Measurements from ENCODE around the gene KLRC3. TPM values are rescaled to one million over a fixed set of nuclear protein-coding genes. Genes with fewer than 3 reads are reported as not detected.
"Not testable (repeated sequence)": the region's sequence is repeated elsewhere in the genome, so short reads cannot be mapped to it uniquely, and the experiment has no call there.

The KLRC3 gene
- total and polyA plus RNA-seq, 2 donors: 1.7 to 2.6 TPM

GRCh38 chr12:10446052-10446451 is 25.7 kb upstream of the KLRC3 start:
- H3K9me3 ChIP-seq (ENCODE audit: control insufficient read depth in 2 of 2, insufficient read depth in 1 of 2, low read length in 1 of 2); DNase-seq (ENCODE audit: low read depth in 6 of 9, low spot score in 9 of 9); H3K4me1 ChIP-seq (ENCODE audit: control insufficient read depth in 2 of 2, insufficient read depth in 2 of 2, low read length in 2 of 2); H3K27me3 ChIP-seq (ENCODE audit: control insufficient read depth in 2 of 2, insufficient read depth in 1 of 2, low read length in 1 of 2); H3K36me3 ChIP-seq (ENCODE audit: control insufficient read depth in 2 of 2, insufficient read depth in 2 of 2, low read length in 1 of 2); H3K4me3 ChIP-seq (ENCODE audit: low read length in 2 of 2); H3K27ac ChIP-seq (ENCODE audit: low read depth in 1 of 2, low read length in 1 of 2): not testable (repeated sequence)
- WGBS: 85% methylated on average over 5 of the region's 5 CpGs

DNA sequence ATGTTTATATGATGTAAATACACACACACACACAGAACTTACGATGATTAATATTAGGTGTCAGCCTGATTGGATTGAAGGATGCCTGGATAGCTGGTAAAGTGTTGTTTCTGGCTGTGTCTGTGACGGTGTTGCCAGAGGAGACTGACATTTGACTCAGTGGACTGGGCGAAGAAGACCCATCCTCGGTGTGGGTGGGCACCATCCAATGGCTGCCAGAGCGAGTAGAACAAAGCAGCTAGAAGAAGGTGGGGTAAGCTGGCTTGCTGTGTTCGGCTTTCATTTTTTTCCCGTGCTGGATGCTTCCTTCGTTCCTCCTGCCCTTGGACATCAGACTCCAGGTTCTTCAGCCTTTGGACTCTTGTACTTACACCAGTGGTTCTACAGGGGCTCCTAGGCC is 20.7 kb upstream of the KLRC3 start:
- not testable (repeated sequence) for H3K9me3 ChIP-seq (ENCODE audit: control insufficient read depth in 2 of 2, insufficient read depth in 1 of 2, low read length in 1 of 2); H3K27ac ChIP-seq (ENCODE audit: low read depth in 1 of 2, low read length in 1 of 2); H3K27me3 ChIP-seq (ENCODE audit: control insufficient read depth in 2 of 2, insufficient read depth in 1 of 2, low read length in 1 of 2)

DNA sequence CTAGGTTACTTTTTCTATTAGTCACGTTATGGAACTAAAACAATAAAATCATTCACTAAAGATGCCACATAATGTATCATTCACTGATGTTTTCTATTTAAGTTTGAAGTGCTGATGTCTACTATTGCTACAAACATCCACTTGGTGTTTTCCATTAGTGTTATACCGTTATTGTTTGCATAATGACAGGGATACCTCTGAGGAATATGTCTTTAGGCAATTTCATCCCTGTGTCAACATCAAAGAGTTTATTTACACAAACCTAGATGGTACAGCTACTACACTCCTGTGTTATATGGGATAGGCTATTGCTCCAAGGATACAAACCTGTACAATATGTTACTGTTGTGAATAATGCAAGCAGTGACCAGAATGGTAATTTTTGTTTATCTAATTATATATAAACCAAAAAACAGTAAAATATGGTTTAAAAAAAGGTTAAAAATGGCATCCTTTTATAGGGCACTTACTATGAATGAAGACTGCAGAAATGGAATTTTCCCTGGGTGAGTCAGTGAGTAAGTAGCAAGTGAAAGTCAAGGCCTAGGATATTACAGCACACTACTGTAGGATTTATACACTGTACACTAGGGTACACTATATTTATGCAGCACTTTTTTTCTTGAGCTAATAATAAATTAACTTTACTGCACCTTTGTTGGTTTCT is 19.3 kb upstream of the KLRC3 start:
- not testable (repeated sequence) for DNase-seq (ENCODE audit: low read depth in 6 of 9, low spot score in 9 of 9); H3K4me1 ChIP-seq (ENCODE audit: control insufficient read depth in 2 of 2, insufficient read depth in 2 of 2, low read length in 2 of 2); H3K27me3 ChIP-seq (ENCODE audit: control insufficient read depth in 2 of 2, insufficient read depth in 1 of 2, low read length in 1 of 2); H3K9me3 ChIP-seq (ENCODE audit: control insufficient read depth in 2 of 2, insufficient read depth in 1 of 2, low read length in 1 of 2); H3K4me3 ChIP-seq (ENCODE audit: low read length in 2 of 2); H3K27ac ChIP-seq (ENCODE audit: low read depth in 1 of 2, low read length in 1 of 2); H3K36me3 ChIP-seq (ENCODE audit: control insufficient read depth in 2 of 2, insufficient read depth in 2 of 2, low read length in 1 of 2)
- 98% methylated on average over 2 of the region's 2 CpGs for WGBS

More for the DNA sequence above, 20.7 kb upstream of the KLRC3 start:
- WGBS: 98% methylated on average over 8 of the region's 8 CpGs
- not testable (repeated sequence) for H3K4me1 ChIP-seq (ENCODE audit: control insufficient read depth in 2 of 2, insufficient read depth in 2 of 2, low read length in 2 of 2); H3K4me3 ChIP-seq (ENCODE audit: low read length in 2 of 2); DNase-seq (ENCODE audit: low read depth in 6 of 9, low spot score in 9 of 9); H3K36me3 ChIP-seq (ENCODE audit: control insufficient read depth in 2 of 2, insufficient read depth in 2 of 2, low read length in 1 of 2)

DNA sequence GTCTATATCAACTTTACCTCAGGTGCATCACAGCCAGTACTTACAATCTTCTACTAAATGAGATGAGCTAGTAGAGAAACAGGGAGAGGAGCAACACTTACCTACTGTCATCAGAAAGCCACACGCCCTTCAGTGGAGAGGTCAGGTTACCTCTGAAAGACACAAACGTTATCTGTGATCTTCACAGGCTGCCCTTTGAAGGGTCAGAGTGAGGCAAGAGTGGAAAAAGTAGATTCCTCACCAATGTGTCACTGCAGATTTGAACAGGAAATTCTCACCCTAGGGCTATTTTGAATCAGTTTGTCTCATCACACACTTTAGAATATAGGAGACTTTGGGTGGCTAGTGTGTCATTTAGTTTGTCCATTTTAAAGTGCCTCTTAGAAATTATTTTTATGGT is 17.2 kb upstream of the KLRC3 start:
- H3K27me3 ChIP-seq (ENCODE audit: control insufficient read depth in 2 of 2, insufficient read depth in 1 of 2, low read length in 1 of 2); H3K4me1 ChIP-seq (ENCODE audit: control insufficient read depth in 2 of 2, insufficient read depth in 2 of 2, low read length in 2 of 2); H3K9me3 ChIP-seq (ENCODE audit: control insufficient read depth in 2 of 2, insufficient read depth in 1 of 2, low read length in 1 of 2); H3K36me3 ChIP-seq (ENCODE audit: control insufficient read depth in 2 of 2, insufficient read depth in 2 of 2, low read length in 1 of 2); DNase-seq (ENCODE audit: low read depth in 6 of 9, low spot score in 9 of 9); H3K27ac ChIP-seq (ENCODE audit: low read depth in 1 of 2, low read length in 1 of 2); H3K4me3 ChIP-seq (ENCODE audit: low read length in 2 of 2): not testable (repeated sequence)
- WGBS: 85% methylated on average over 1 of the region's 2 CpGs

DNA sequence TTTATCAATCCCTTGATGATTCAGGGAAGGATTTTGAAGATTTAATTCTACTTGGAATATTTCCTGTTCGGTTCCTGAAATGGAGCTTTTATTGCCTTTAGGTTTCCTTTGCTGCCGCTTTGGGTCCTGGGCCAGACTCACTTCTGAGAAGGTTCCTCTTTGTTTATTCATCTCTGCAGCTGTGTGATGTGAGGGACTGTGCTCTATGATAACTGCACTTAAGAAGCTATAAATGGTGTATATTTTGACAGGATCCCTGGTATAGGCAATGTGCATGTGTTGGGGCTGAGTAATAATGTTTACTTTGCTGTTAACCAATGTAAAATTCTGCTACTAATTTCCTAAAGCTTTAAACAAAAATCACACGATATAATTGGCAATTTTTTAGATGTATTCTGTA is 15.4 kb upstream of the KLRC3 start, which contains the start of gene KLRC2:
Gene KLRC2, minus strand, starts transcription at position 195 of the 400 bp plus-strand sequence. Its CDS starts 24 bp downstream, at position 171.
- WGBS: 35% methylated on average over 3 of the region's 3 CpGs
- DNase-seq (ENCODE audit: low read depth in 6 of 9, low spot score in 9 of 9): peak in 5 of 9 donors; percentile 18 to 75 (median 36)
- H3K27me3 ChIP-seq (ENCODE audit: control insufficient read depth in 2 of 2, insufficient read depth in 1 of 2, low read length in 1 of 2); H3K36me3 ChIP-seq (ENCODE audit: control insufficient read depth in 2 of 2, insufficient read depth in 2 of 2, low read length in 1 of 2); H3K4me1 ChIP-seq (ENCODE audit: control insufficient read depth in 2 of 2, insufficient read depth in 2 of 2, low read length in 2 of 2); H3K9me3 ChIP-seq (ENCODE audit: control insufficient read depth in 2 of 2, insufficient read depth in 1 of 2, low read length in 1 of 2): not testable (repeated sequence)
- peak within 1 kb of the TSS in 1 of 2 donors; percentile 3 for H3K27ac ChIP-seq (ENCODE audit: low read depth in 1 of 2, low read length in 1 of 2)
- peak within 1 kb of the TSS in 1 of 2 donors; percentile 17 for H3K4me3 ChIP-seq (ENCODE audit: low read length in 2 of 2)

GRCh38 chr12:10430623-10431022 is 10.2 kb upstream of the KLRC3 start:
- H3K9me3 ChIP-seq (ENCODE audit: control insufficient read depth in 2 of 2, insufficient read depth in 1 of 2, low read length in 1 of 2); H3K27me3 ChIP-seq (ENCODE audit: control insufficient read depth in 2 of 2, insufficient read depth in 1 of 2, low read length in 1 of 2); H3K36me3 ChIP-seq (ENCODE audit: control insufficient read depth in 2 of 2, insufficient read depth in 2 of 2, low read length in 1 of 2); DNase-seq (ENCODE audit: low read depth in 6 of 9, low spot score in 9 of 9); H3K4me3 ChIP-seq (ENCODE audit: low read length in 2 of 2); H3K4me1 ChIP-seq (ENCODE audit: control insufficient read depth in 2 of 2, insufficient read depth in 2 of 2, low read length in 2 of 2); H3K27ac ChIP-seq (ENCODE audit: low read depth in 1 of 2, low read length in 1 of 2): not testable (repeated sequence)
- 93% methylated on average over 4 of the region's 4 CpGs for WGBS

DNA sequence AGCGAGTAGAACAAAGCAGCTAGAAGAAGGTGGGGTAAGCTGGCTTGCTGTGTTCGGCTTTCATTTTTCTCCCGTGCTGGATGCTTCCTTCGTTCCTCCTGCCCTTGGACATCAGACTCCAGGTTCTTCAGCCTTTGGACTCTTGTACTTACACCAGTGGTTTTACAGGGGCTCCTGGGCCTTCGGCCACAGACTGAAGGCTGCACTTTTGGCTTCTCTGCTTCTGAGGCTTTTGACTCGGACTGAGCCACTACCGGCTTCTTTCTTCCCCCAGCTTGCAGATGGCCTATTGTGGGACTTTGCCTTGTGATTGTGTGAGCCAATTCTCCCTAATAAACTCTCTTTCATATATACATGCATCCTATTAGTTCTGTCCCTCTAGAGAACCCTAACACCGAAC is 5.5 kb upstream of the KLRC3 start:
- WGBS: 97% methylated on average over 8 of the region's 8 CpGs
- DNase-seq (ENCODE audit: low read depth in 6 of 9, low spot score in 9 of 9); H3K4me1 ChIP-seq (ENCODE audit: control insufficient read depth in 2 of 2, insufficient read depth in 2 of 2, low read length in 2 of 2); H3K9me3 ChIP-seq (ENCODE audit: control insufficient read depth in 2 of 2, insufficient read depth in 1 of 2, low read length in 1 of 2); H3K27me3 ChIP-seq (ENCODE audit: control insufficient read depth in 2 of 2, insufficient read depth in 1 of 2, low read length in 1 of 2); H3K4me3 ChIP-seq (ENCODE audit: low read length in 2 of 2); H3K36me3 ChIP-seq (ENCODE audit: control insufficient read depth in 2 of 2, insufficient read depth in 2 of 2, low read length in 1 of 2); H3K27ac ChIP-seq (ENCODE audit: low read depth in 1 of 2, low read length in 1 of 2): not testable (repeated sequence)

DNA sequence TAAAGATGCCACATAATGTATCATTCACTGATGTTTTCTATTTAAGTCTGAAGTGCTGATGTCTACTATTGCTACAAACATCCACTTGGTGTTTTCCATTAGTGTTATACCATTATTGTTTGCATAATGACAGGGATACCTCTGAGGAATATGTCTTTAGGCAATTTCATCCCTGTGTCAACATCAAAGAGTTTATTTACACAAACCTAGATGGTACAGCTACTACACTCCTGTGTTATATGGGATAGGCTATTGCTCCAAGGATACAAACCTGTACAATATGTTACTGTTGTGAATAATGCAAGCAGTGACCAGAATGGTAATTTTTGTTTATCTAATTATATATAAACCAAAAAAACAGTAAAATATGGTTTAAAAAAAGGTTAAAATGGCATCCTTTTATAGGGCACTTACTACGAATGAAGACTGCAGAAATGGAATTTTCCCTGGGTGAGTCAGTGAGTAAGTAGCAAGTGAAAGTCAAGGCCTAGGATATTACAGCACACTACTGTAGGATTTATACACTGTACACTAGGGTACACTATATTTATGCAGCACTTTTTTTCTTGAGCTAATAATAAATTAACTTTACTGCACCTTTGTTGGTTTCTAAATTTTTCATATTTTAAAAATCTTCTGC is 4.0 kb upstream of the KLRC3 start:
- H3K9me3 ChIP-seq (ENCODE audit: control insufficient read depth in 2 of 2, insufficient read depth in 1 of 2, low read length in 1 of 2); H3K36me3 ChIP-seq (ENCODE audit: control insufficient read depth in 2 of 2, insufficient read depth in 2 of 2, low read length in 1 of 2); H3K27me3 ChIP-seq (ENCODE audit: control insufficient read depth in 2 of 2, insufficient read depth in 1 of 2, low read length in 1 of 2); H3K27ac ChIP-seq (ENCODE audit: low read depth in 1 of 2, low read length in 1 of 2); H3K4me3 ChIP-seq (ENCODE audit: low read length in 2 of 2); DNase-seq (ENCODE audit: low read depth in 6 of 9, low spot score in 9 of 9); H3K4me1 ChIP-seq (ENCODE audit: control insufficient read depth in 2 of 2, insufficient read depth in 2 of 2, low read length in 2 of 2): not testable (repeated sequence)
- WGBS: 95% methylated on average over 1 of the region's 1 CpG

DNA sequence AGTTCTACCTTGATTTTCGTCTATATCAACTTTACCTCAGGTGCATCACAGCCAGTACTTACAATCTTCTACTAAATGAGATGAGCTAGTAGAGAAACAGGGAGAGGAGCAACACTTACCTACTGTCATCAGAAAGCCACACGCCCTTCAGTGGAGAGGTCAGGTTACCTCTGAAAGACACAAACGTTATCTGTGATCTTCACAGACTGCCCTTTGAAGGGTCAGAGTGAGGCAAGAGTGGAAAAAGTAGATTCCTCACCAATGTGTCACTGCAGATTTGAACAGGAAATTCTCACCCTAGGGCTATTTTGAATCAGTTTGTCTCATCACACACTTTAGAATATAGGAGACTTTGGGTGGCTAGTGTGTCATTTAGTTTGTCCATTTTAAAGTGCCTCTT is 1.8 kb upstream of the KLRC3 start:
- not testable (repeated sequence) for H3K9me3 ChIP-seq (ENCODE audit: control insufficient read depth in 2 of 2, insufficient read depth in 1 of 2, low read length in 1 of 2); DNase-seq (ENCODE audit: low read depth in 6 of 9, low spot score in 9 of 9); H3K27me3 ChIP-seq (ENCODE audit: control insufficient read depth in 2 of 2, insufficient read depth in 1 of 2, low read length in 1 of 2); H3K4me3 ChIP-seq (ENCODE audit: low read length in 2 of 2); H3K36me3 ChIP-seq (ENCODE audit: control insufficient read depth in 2 of 2, insufficient read depth in 2 of 2, low read length in 1 of 2); H3K27ac ChIP-seq (ENCODE audit: low read depth in 1 of 2, low read length in 1 of 2); H3K4me1 ChIP-seq (ENCODE audit: control insufficient read depth in 2 of 2, insufficient read depth in 2 of 2, low read length in 2 of 2)
- WGBS: 96% methylated on average over 2 of the region's 3 CpGs
